K562 (cell line): ENCODE results near the gene FGF22. TPM values are rescaled to one million over a fixed set of nuclear protein-coding genes. Genes with fewer than 3 reads are reported as not detected.
A peak's percentile ranks its signal among the peaks of the same experiment; 100 is the strongest.

Source experiments
- ATAC-seq: fragments of 200-7000 bp; cut with Tn5 transposase; 3 replicates; pipeline ENCODE4 v1.9.1; 2020; ENCODE audit warnings: moderate library complexity
- BruUV-seq: library from RNA; stranded (reverse); fragments of 400-500 nt; replicated peaks from 2 replicates; lab custom pipeline; 2021; lab: Mats Ljungman, UMichigan
- CTCF ChIA-PET: fragments of 300-600 bp; formaldehyde crosslinking; extraction: SDS; loops from one replicate; lab custom pipeline; 2021; ENCODE audit warnings: low intra/inter-chr PET ratio; lab: Yijun Ruan, JAX
- POLR2A ChIA-PET: fragments of 300-600, 350-650 bp; sonication (Branson Sonifier 250); formaldehyde crosslinking; extraction: SDS; loops from one replicate; lab custom pipeline; 2021; ENCODE audit warnings: antibody characterized with exemption, inconsistent platforms; lab: Yijun Ruan, JAX
- DNase-seq, 4 experiments: peaks; one replicate each; pipeline versions ENCODE4 v3.0.0 to v3.0.0-alpha.2; 2011 to 2018; ENCODE audit warnings: low spot score in 3 of 4, mixed read lengths in 3 of 4; ENCODE audit errors: extremely low read depth in 1 of 4
- FAIRE-seq: peaks from 2 replicates; lab custom pipeline; 2011; peaks lifted over from hg19 to GRCh38; lab: Jason Lieb, UNC
- H2AFZ ChIP-seq: 2 replicates; pipeline ENCODE4 v1.6.0; 2011; ENCODE audit warnings: low read depth, low read length, control low read depth, inconsistent platforms
- H3K27ac ChIP-seq: fragments of 200-600 bp; 3 replicates; pipeline ENCODE4 v1.8.0; 2011; ENCODE audit warnings: low read depth, mild to moderate bottlenecking, control low read depth, inconsistent platforms, low read length, moderate library complexity, mixed read lengths; ENCODE audit errors: extremely low read depth
- H3K27me3 ChIP-seq, 2 experiments: fragments of 300-600 bp in 1 of 2; 2 replicates in 1 of 2; 3 replicates in 1 of 2; pipeline versions ENCODE4 v1.6.0 to v1.8.0; 2011; ENCODE audit warnings: inconsistent platforms in 2 of 2, low read length in 2 of 2, mild to moderate bottlenecking in 1 of 2, mixed read lengths in 1 of 2, moderate library complexity in 1 of 2; ENCODE audit not compliant: control insufficient read depth in 2 of 2, insufficient read depth in 2 of 2
- H3K36me3 ChIP-seq: fragments of 300-600 bp; 3 replicates; pipeline ENCODE4 v1.8.0; 2011; ENCODE audit warnings: mild to moderate bottlenecking, low read length, inconsistent platforms; ENCODE audit not compliant: control insufficient read depth, insufficient read depth
- H3K4me1 ChIP-seq, 2 experiments: fragments of 200-600 bp in 1 of 2; replicated peaks in 1 of 2; 2 replicates in 1 of 2; 3 replicates in 1 of 2; pipeline versions ENCODE4 v1.5.1 to v1.8.0; 2011; ENCODE audit warnings: inconsistent platforms in 2 of 2, low read length in 2 of 2, mild to moderate bottlenecking in 1 of 2, mixed read lengths in 1 of 2, moderate library complexity in 1 of 2; ENCODE audit not compliant: control insufficient read depth in 2 of 2, insufficient read depth in 2 of 2
- H3K4me2 ChIP-seq: 2 replicates; pipeline ENCODE4 v1.6.1; 2011; ENCODE audit warnings: low read length, control low read depth, inconsistent platforms, mixed read lengths; ENCODE audit not compliant: insufficient read depth
- H3K4me3 ChIP-seq: fragments of 200-600 bp; sonication (generic), shearing (Covaris generic); 2 replicates; pipeline ENCODE4 v1.5.1; 2016; ENCODE audit warnings: control low read depth, inconsistent platforms
- H3K79me2 ChIP-seq: fragments of 200-600 bp; 3 replicates; pipeline ENCODE4 v1.8.0; 2011; ENCODE audit warnings: low read length, inconsistent platforms; ENCODE audit not compliant: control insufficient read depth, insufficient read depth
- H3K9ac ChIP-seq, 2 experiments: 2 replicates each; pipeline versions ENCODE4 v1.6.0 to v1.6.1; 2011; ENCODE audit warnings: low read depth in 2 of 2, low read length in 2 of 2, control low read depth in 1 of 2, inconsistent platforms in 1 of 2, mild to moderate bottlenecking in 1 of 2, mixed read lengths in 1 of 2; ENCODE audit not compliant: insufficient read depth in 1 of 2
- H3K9me1 ChIP-seq: one replicate; pipeline ENCODE4 v1.6.0; 2011; ENCODE audit warnings: inconsistent platforms, mild to moderate bottlenecking, low read length, moderate library complexity; ENCODE audit not compliant: control insufficient read depth, insufficient read depth
- H3K9me3 ChIP-seq: replicated peaks from 2 replicates; pipeline ENCODE4 v1.5.1; 2011; ENCODE audit warnings: low read depth, low read length, inconsistent platforms; ENCODE audit not compliant: control insufficient read depth, insufficient read depth
- H4K20me1 ChIP-seq: replicated peaks from 2 replicates; pipeline ENCODE4 v1.6.1; 2011; ENCODE audit warnings: low read length, inconsistent platforms, mixed read lengths; ENCODE audit not compliant: control insufficient read depth, insufficient read depth
- BCOR ChIP-seq: fragments of 450-650 bp; IDR thresholded peaks from 2 replicates; pipeline ENCODE4 v1.6.1; 2016
- CBFA2T3 ChIP-seq: fragments of 450-650 bp; IDR thresholded peaks from 2 replicates; pipeline ENCODE4 v1.6.1; 2017
- CBX2 ChIP-seq: fragments of 200-600 bp; sonication (generic); IDR thresholded peaks from one replicate; pipeline ENCODE4 v1.6.1; 2012; ENCODE audit warnings: mild to moderate bottlenecking, low read length, inconsistent platforms; ENCODE audit not compliant: insufficient read depth, poor library complexity, severe bottlenecking
- CHD4 ChIP-seq: fragments of 200-600 bp; sonication (generic); IDR thresholded peaks from 3 replicates; pipeline ENCODE4 v1.6.1; 2012; ENCODE audit warnings: low read depth, mild to moderate bottlenecking, mixed read lengths, low read length, inconsistent platforms; ENCODE audit not compliant: insufficient read depth, insufficient replicate concordance, poor library complexity, severe bottlenecking
- FIP1L1 ChIP-seq: fragments of 200-400 bp; formaldehyde crosslinking; IDR thresholded peaks from 2 replicates; pipeline ENCODE4 v1.6.1; 2018; ENCODE audit warnings: mild to moderate bottlenecking, low read depth, low read length; ENCODE audit not compliant: poor library complexity, severe bottlenecking
- HCFC1 ChIP-seq: IDR thresholded peaks from 2 replicates; pipeline ENCODE4 v1.6.1; 2012; ENCODE audit warnings: low read depth, low read length, improper control_type of control experiment
- HMGN3 ChIP-seq: IDR thresholded peaks from 2 replicates; pipeline ENCODE4 v1.6.1; 2011; ENCODE audit warnings: borderline replicate concordance, low read depth, mild to moderate bottlenecking, mixed read lengths, low read length; ENCODE audit not compliant: insufficient read length; ENCODE audit errors: extremely low read depth
- HNRNPH1 ChIP-seq: fragments of 200-400 bp; formaldehyde crosslinking; optimal IDR thresholded peaks from 2 replicates; pipeline ENCODE3; 2017; ENCODE audit warnings: low read depth, mild to moderate bottlenecking, low read length, moderate library complexity
- HNRNPL ChIP-seq: fragments of 200-400 bp; formaldehyde crosslinking; IDR thresholded peaks from 2 replicates; pipeline ENCODE4 v1.6.1; 2017; ENCODE audit warnings: low read depth, mild to moderate bottlenecking, low read length
- RBFOX2 ChIP-seq: fragments of 200-400 bp; formaldehyde crosslinking; IDR thresholded peaks from 2 replicates; pipeline ENCODE4 v1.6.1; 2017; ENCODE audit warnings: low read depth, mild to moderate bottlenecking, low read length, moderate library complexity
- SUPT5H ChIP-seq: fragments of 450-650 bp; IDR thresholded peaks from 2 replicates; pipeline ENCODE4 v1.6.1; 2016
- TAF1 ChIP-seq: IDR thresholded peaks from 2 replicates; pipeline ENCODE4 v1.6.1; 2011; ENCODE audit warnings: mild to moderate bottlenecking, low read length, moderate library complexity; ENCODE audit not compliant: insufficient read depth, control insufficient read depth, severe bottlenecking; ENCODE audit errors: extremely low read depth
- TFAM ChIP-seq: fragments of 250-450 bp; sonication (Bioruptor Pico); conservative IDR thresholded peaks from 2 replicates; pipeline ENCODE4 v1.5.0; 2021; ENCODE audit warnings: mild to moderate bottlenecking, moderate library complexity
- ZBTB7A ChIP-seq: IDR thresholded peaks from 2 replicates; pipeline ENCODE4 v1.6.1; 2011; ENCODE audit warnings: low read depth, mild to moderate bottlenecking, low read length, moderate library complexity, borderline replicate concordance; ENCODE audit not compliant: control insufficient read depth
- ZC3H11A ChIP-seq: IDR thresholded peaks from 2 replicates; pipeline ENCODE4 v1.6.1; 2012; ENCODE audit warnings: low read depth, low read length, improper control_type of control experiment
- ZFX ChIP-seq: sonication (generic); formaldehyde crosslinking; IDR thresholded peaks from 2 replicates; pipeline ENCODE4 v1.8.0; 2022; ENCODE audit warnings: mild to moderate bottlenecking, missing genetic modification reagents, moderate library complexity
- ZNF232 ChIP-seq: sonication (generic); formaldehyde crosslinking; IDR thresholded peaks from 2 replicates; pipeline ENCODE4 v1.8.0; 2022; ENCODE audit warnings: mild to moderate bottlenecking, missing genetic modification reagents
- ZNF445 ChIP-seq: fragments of 250-450 bp; sonication (Bioruptor Pico); IDR thresholded peaks from 2 replicates; pipeline ENCODE4 v1.4.0; 2020; ENCODE audit warnings: low read depth, mild to moderate bottlenecking, moderate library complexity
- WGBS: fragments of 100-300 bp; shearing (Covaris generic); methylation state at CpG from one replicate; pipeline ENCODE4 v1.1.6; 2016; ENCODE audit warnings: low coverage, mixed read lengths; ENCODE audit not compliant: insufficient coverage; ENCODE audit errors: missing lambda C conversion rate; 5-methylcytosine and 5-hydroxymethylcytosine counted together
- in situ Hi-C: fragments of 300-500 bp; cut with MboI; formaldehyde crosslinking; loops from 4 replicates; pipeline ENCODE4 v1.15.0; 2018; ENCODE audit warnings: inconsistent platforms, mixed read lengths
- intact Hi-C: fragments of 100-400 bp; cut with micrococcal nuclease; formaldehyde crosslinking; loops from 2 replicates; pipeline ENCODE4 v1.14.2; 2022
- polyA plus RNA-seq, 8 experiments: library from polyadenylated mRNA; depleted of rRNA in 4 of 8; stranded (reverse) in 5 of 8; unstranded in 3 of 8; fragments of >200 nt; fragmentation: Nextera tagmentation in 2 of 8; fragmentation: Illumina TruSeq in 1 of 8; extraction: Ambion mirVana in 2 of 8; extraction: Trizol in 1 of 8; gene quantifications; 2 replicates each; pipeline versions ENCODE4 v1.2.1 to v1.2.3, GENCODE V29; 2011 to 2014; ENCODE audit warnings: inconsistent platforms in 1 of 8, missing spikeins in 1 of 8
- total RNA-seq, 7 experiments: library from RNA; depleted of rRNA in 6 of 7; stranded (reverse); fragments of >200 nt in 6 of 7; fragmentation: Illumina TruSeq in 2 of 7; extraction: Trizol in 2 of 7; gene quantifications; 2 replicates each; pipeline versions ENCODE4 v1.2.1 to v1.2.3, GENCODE V29; 2011 to 2021; ENCODE audit warnings: low replicate concordance in 1 of 7
- TF ChIP-seq, protein P1 (sequence below), 2 experiments: IDR thresholded peaks; 2 replicates each; pipeline ENCODE4 v1.6.1; 2012; ENCODE audit warnings: improper control_type of control experiment in 2 of 2, low read depth in 2 of 2, low read length in 2 of 2, borderline replicate concordance in 1 of 2

FGF22 gene
- total and polyA plus RNA-seq, 9 of the 15 experiments (the other 6 are each of a cell fraction or from before 2014, with no cell fraction given): 0.14 to 2.2 (median 0.86) TPM; not detected in 4

DNA sequence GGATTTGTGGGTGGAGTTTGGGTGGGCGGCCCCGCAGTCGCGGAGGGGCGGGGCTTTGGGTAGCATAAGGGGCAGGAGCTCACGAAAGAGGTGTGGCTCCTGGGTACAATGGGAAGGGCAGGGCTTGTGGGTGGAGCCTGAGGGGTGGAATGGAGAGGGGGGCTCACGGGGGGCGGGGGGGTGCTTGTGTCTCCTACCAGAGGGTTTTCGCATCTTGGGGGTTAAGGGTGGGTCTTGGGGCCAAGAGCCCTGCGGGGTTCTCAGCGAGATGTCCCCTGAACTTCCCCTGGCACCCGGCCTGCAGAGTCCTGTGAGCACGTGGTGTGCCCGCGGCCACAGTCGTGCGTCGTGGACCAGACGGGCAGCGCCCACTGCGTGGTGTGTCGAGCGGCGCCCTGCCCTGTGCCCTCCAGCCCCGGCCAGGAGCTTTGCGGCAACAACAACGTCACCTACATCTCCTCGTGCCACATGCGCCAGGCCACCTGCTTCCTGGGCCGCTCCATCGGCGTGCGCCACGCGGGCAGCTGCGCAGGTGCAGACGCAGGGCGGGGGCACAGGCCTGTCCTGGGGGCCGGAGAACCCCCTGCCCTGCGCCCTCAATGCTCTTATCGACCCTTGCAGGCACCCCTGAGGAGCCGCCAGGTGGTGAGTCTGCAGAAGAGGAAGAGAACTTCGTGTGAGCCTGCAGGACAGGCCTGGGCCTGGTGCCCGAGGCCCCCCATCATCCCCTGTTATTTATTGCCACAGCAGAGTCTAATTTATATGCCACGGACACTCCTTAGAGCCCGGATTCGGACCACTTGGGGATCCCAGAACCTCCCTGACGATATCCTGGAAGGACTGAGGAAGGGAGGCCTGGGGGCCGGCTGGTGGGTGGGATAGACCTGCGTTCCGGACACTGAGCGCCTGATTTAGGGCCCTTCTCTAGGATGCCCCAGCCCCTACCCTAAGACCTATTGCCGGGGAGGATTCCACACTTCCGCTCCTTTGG lies 41.6 kb downstream of the FGF22 start:
- CTCF ChIA-PET: no interaction called here
- in situ Hi-C loops: no loop called here
- no TSS peak for BruUV-seq
- TF ChIP-seq TAF1 (no peak), ZNF232 (CRISPR knock-in tag) (no peak), FIP1L1 (no peak), CBFA2T3 (0 out of 2 replicates have a peak, but pooled peaks have one; percentile 8), CBX2 (no peak), SUPT5H (no peak), HMGN3 (peak; percentile 35), TFAM (CRISPR knock-in tag) (no peak), ZBTB7A (no peak), BCOR (no peak), RBFOX2 (peak; percentile 35; the same call in 1 of the 2 replicates), ZFX (CRISPR knock-in tag) (no peak), CHD4 (no peak), ZNF445 (CRISPR knock-in tag) (no peak), HCFC1 (no peak), HNRNPL (peak; percentile 78; the same call in 1 of the 2 replicates), HNRNPH1 (no peak), ZC3H11A (no peak)
- TF ChIP-seq, protein P1, sequence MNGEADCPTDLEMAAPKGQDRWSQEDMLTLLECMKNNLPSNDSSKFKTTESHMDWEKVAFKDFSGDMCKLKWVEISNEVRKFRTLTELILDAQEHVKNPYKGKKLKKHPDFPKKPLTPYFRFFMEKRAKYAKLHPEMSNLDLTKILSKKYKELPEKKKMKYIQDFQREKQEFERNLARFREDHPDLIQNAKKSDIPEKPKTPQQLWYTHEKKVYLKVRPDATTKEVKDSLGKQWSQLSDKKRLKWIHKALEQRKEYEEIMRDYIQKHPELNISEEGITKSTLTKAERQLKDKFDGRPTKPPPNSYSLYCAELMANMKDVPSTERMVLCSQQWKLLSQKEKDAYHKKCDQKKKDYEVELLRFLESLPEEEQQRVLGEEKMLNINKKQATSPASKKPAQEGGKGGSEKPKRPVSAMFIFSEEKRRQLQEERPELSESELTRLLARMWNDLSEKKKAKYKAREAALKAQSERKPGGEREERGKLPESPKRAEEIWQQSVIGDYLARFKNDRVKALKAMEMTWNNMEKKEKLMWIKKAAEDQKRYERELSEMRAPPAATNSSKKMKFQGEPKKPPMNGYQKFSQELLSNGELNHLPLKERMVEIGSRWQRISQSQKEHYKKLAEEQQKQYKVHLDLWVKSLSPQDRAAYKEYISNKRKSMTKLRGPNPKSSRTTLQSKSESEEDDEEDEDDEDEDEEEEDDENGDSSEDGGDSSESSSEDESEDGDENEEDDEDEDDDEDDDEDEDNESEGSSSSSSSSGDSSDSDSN (IDR thresholded peaks at IDR 0.05; ENCODE audit: borderline replicate concordance in 1 of 2, low read depth in 2 of 2, low read length in 2 of 2): no peak

More for the DNA sequence above, 41.6 kb downstream of the FGF22 start:
- WGBS: 70% methylated on average over 44 of the region's 54 CpGs
- H3K79me2 ChIP-seq: peaks cover 8% of the 10 kb centered on the region
- peak overlapping the region; percentile 86; the same call in 2 of the 3 replicates for H3K27ac ChIP-seq
- H3K9me3 ChIP-seq: no peaks in the 10 kb centered on the region
- peak overlapping the region; percentile 80 for H3K4me2 ChIP-seq
- intact Hi-C loops: no loop called here
- ATAC-seq (peak; percentile 86), FAIRE-seq (peak; percentile 97), DNase-seq (peak in 3 of 4 experiments; percentile 93 to 95 (median 93))
- peak overlapping the region in 1 of 2 experiments; percentile 65; a peak in 3 of 4 replicates for H3K9ac ChIP-seq
- POLR2A ChIA-PET: interaction anchor here (0.5 to 1.3 kb wide), 7 partner anchors 11 to 96 kb away, joined by 3 to 8 read pairs (median 4); no protein-coding TSS in a partner anchor
- H3K4me1 ChIP-seq: peaks cover 5 to 69% of the 10 kb centered on the region in 2 experiments; a peak in 4 of 5 replicates
- H4K20me1 ChIP-seq: no peaks in the 10 kb centered on the region
- peaks cover 10% of the 10 kb centered on the region for H3K9me1 ChIP-seq
- H3K36me3 ChIP-seq: no peaks in the 10 kb centered on the region
- H3K4me3 ChIP-seq: peak overlapping the region; percentile 41
- peak overlapping the region; percentile 92; the same call in 1 of the 2 replicates for H2AFZ ChIP-seq
- H3K27me3 ChIP-seq: no peaks in the 10 kb centered on the region; a peak in 1 of 5 replicates
